Hepatocyte (in vitro differentiated cells): Measurements from ENCODE around the gene SKAP1.

Experiments
- CTCF ChIP-seq: fragments of 200-600 bp; sonication (generic); IDR thresholded peaks from 2 replicates; pipeline ENCODE4 v1.5.1; 2016; ENCODE audit warnings: antibody characterized with exemption, mild to moderate bottlenecking; ENCODE audit not compliant: poor library complexity
- EZH2 ChIP-seq: fragments of 200-600 bp; sonication (generic); IDR thresholded peaks from 2 replicates; pipeline ENCODE4 v1.6.1; 2016; ENCODE audit warnings: antibody characterized with exemption, mild to moderate bottlenecking, borderline replicate concordance
- EZH2phosphoT487 ChIP-seq: fragments of 200-600 bp; sonication (generic); IDR thresholded peaks from one replicate; pipeline ENCODE4 v1.6.1; 2018; ENCODE audit warnings: antibody characterized with exemption, mild to moderate bottlenecking, low read depth, moderate library complexity; ENCODE audit not compliant: unreplicated experiment, severe bottlenecking

GRCh38 chr17:48149787-48150463 is 280.1 kb downstream of the SKAP1 start:
- TF ChIP-seq CTCF, result no peak
- TF ChIP-seq EZH2, result no peak
- TF ChIP-seq EZH2phosphoT487, result no peak
